ENCODE data around the gene NATD1.

DNA sequence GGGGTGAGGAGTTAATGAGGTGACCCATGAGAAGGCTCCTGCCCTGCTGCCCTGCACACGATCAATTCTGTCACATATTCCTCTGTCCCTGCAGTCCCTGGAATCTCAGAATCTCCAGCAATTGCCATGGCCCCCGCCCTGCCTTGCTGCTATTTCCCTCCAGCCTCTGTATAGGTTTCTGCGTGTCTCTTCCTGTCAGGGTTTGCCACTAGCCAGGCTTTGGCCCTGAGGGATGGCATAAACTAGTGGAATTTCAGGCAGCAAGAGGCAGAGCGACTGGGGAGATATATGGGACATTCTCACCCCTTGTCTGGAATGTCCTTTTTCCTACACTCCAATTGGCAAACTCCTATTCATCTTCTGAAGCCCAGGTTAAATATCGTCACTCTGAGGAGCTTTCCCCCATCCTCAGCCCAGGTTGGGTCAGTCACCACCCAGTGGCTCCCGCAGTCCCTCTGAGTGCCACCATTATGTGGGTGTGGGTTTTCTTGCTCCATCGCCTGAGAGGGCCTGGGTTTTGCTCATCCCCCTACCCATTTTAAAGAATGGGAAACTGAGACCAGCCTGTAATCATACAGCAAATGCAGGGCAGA, 15.5 kb upstream of the NATD1 start:
- TF ChIP-seq, protein P1, sequence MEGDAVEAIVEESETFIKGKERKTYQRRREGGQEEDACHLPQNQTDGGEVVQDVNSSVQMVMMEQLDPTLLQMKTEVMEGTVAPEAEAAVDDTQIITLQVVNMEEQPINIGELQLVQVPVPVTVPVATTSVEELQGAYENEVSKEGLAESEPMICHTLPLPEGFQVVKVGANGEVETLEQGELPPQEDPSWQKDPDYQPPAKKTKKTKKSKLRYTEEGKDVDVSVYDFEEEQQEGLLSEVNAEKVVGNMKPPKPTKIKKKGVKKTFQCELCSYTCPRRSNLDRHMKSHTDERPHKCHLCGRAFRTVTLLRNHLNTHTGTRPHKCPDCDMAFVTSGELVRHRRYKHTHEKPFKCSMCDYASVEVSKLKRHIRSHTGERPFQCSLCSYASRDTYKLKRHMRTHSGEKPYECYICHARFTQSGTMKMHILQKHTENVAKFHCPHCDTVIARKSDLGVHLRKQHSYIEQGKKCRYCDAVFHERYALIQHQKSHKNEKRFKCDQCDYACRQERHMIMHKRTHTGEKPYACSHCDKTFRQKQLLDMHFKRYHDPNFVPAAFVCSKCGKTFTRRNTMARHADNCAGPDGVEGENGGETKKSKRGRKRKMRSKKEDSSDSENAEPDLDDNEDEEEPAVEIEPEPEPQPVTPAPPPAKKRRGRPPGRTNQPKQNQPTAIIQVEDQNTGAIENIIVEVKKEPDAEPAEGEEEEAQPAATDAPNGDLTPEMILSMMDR (IDR thresholded peaks at IDR 0.05) = no peak
- TF ChIP-seq POLR2AphosphoS5 (IDR thresholded peaks at IDR 0.05) = no peak
- no peak for TF ChIP-seq EP300 (IDR thresholded peaks at IDR 0.05)
- no peak for TF ChIP-seq POLR2A (IDR thresholded peaks at IDR 0.05)
